CD4-positive, CD25-positive, alpha-beta regulatory T cell (primary cell): ENCODE measurements around the gene ADD1. TPM values are rescaled to one million over a fixed set of nuclear protein-coding genes. Genes with fewer than 3 reads are reported as not detected.

Experiments used
- ATAC-seq, 2 donors: fragments of 150-1000 bp; cut with Tn5 transposase; one replicate each; pipeline ENCODE4 v1.10.0; 2021; ENCODE audit warnings: low read depth in 2 of 2, moderate number of reproducible peaks in 2 of 2, moderate library complexity in 1 of 2
- DNase-seq, 3 donors: peaks; one replicate each; pipeline versions ENCODE4 v3.0.0 to v3.0.0-alpha.2; 2012 to 2022; ENCODE audit warnings: mixed read lengths in 1 of 3
- H3K27ac ChIP-seq: one replicate; pipeline ENCODE4 v1.7.0; 2013; ENCODE audit warnings: mild to moderate bottlenecking, low read length; ENCODE audit not compliant: insufficient read depth, poor library complexity, severe bottlenecking
- H3K27me3 ChIP-seq: one replicate; pipeline ENCODE4 v1.7.0; 2013; ENCODE audit warnings: low read length; ENCODE audit not compliant: control insufficient read depth, insufficient read depth
- H3K36me3 ChIP-seq: one replicate; pipeline ENCODE4 v1.7.0; 2013; ENCODE audit warnings: mild to moderate bottlenecking, low read length, moderate library complexity; ENCODE audit not compliant: control insufficient read depth, insufficient read depth
- H3K4me1 ChIP-seq: 2 replicates; pipeline ENCODE4 v1.7.0; 2013; ENCODE audit warnings: mild to moderate bottlenecking, low read length; ENCODE audit not compliant: insufficient read depth, control insufficient read depth, poor library complexity, severe bottlenecking
- H3K4me3 ChIP-seq: one replicate; pipeline ENCODE4 v1.7.0; 2013; ENCODE audit warnings: low read depth, mild to moderate bottlenecking, low read length, moderate library complexity
- H3K9me3 ChIP-seq, 2 experiments: 1 replicate in 1 of 2; 2 replicates in 1 of 2; pipeline ENCODE4 v1.7.0; 2013; ENCODE audit warnings: low read length in 2 of 2, mild to moderate bottlenecking in 1 of 2, moderate library complexity in 1 of 2; ENCODE audit not compliant: control insufficient read depth in 2 of 2
- H3K27ac Mint-ChIP-seq, 3 donors: one replicate each; pipeline ENCODE4 v1.8.0; 2020 to 2022; ENCODE audit warnings: mild to moderate bottlenecking in 3 of 3, mixed read lengths in 3 of 3, moderate library complexity in 2 of 3
- H3K27me3 Mint-ChIP-seq: one replicate; pipeline ENCODE4 v1.8.0; 2022; ENCODE audit warnings: mild to moderate bottlenecking, mixed read lengths
- H3K36me3 Mint-ChIP-seq: one replicate; pipeline ENCODE4 v1.8.0; 2020; ENCODE audit warnings: mixed read lengths
- H3K4me1 Mint-ChIP-seq, 4 donors: one replicate each; pipeline ENCODE4 v1.8.0; 2020 to 2022; ENCODE audit warnings: mixed read lengths in 4 of 4, mild to moderate bottlenecking in 1 of 4
- H3K4me3 Mint-ChIP-seq, 4 donors: one replicate each; pipeline ENCODE4 v1.8.0; 2020 to 2022; ENCODE audit warnings: mild to moderate bottlenecking in 4 of 4, mixed read lengths in 4 of 4, moderate library complexity in 3 of 4
- H3K9me3 Mint-ChIP-seq, 7 donors: one replicate each; pipeline ENCODE4 v1.8.0; 2020 to 2022; ENCODE audit warnings: mixed read lengths in 7 of 7, mild to moderate bottlenecking in 3 of 7, moderate library complexity in 2 of 7
- polyA plus RNA-seq, 4 donors: library from polyadenylated mRNA; unstranded; fragments of 300-500 nt; fragmentation: Illumina TruSeq; gene quantifications; one replicate each; pipeline ENCODE4 v1.2.3, GENCODE V29; 2021
- total RNA-seq: library from RNA; stranded (reverse); gene quantifications from one replicate; pipeline ENCODE4 v1.2.3, GENCODE V29; 2022

The ADD1 gene
- total and polyA plus RNA-seq, 5 donors from 2014 or later, result 142 to 242 (median 146) TPM

- Histone ChIP-seq H3K27me3 (no peaks in the 10 kb centered on the region), H3K4me1 (peaks cover 34% of the 10 kb centered on the region), H3K27ac (no peak overlapping the region), H3K4me3 (no peak overlapping the region), H3K36me3 (peaks cover 10% of the 10 kb centered on the region), H3K9me3 (no peaks in the 10 kb centered on the region)
- Mint-ChIP-seq H3K27me3 (no peaks in the 10 kb centered on the region), H3K27ac (peak overlapping the region in 2 of 3 donors; percentile 77 to 82), H3K9me3 (no peaks in the 10 kb centered on the region), H3K4me3 (peak overlapping the region in 1 of 4 donors; percentile 6), H3K36me3 (peaks cover 10% of the 10 kb centered on the region), H3K4me1 (peaks cover 36 to 85% (median 62%) of the 10 kb centered on the region in 4 donors)
- ATAC-seq (no peak), DNase-seq (no peak)
Measured at GRCh38 chr4:2867758-2868491, 24.3 kb downstream of the ADD1 start.

DNA sequence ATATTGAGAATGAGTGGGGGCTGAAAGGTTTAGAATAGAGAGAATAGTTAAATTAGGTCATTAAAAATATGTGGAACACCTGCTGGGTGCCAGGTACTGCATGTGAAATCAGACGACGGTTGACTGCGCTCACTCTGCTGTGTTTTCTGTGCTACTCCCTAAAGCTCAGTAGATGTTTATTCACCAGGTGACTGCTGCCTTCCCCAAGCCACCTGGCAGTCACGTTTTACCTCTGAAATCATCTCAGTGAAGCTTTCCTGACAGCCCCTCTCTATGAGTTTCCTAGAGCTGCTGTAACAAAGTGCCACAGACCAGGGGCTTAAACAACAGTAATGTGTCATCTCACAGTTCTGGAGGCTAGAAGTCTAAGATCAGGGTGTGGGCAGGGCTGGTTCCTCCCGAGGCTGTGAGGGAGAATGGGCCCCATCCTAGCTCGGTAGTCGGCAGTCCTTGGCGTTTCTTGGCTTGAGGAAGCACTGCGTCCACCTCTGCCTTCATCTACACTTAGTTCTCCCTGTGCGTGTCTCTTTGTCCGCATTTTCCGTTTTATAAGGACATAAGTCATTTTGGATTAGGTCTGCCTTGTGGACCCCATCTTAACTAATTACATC is 25.3 kb downstream of the ADD1 start:
- H3K27me3 Mint-ChIP-seq, result no peaks in the 10 kb centered on the region
- H3K4me1 ChIP-seq, result peaks cover 28% of the 10 kb centered on the region
- no peak overlapping the region for H3K4me3 ChIP-seq
- DNase-seq, result no peak
- no peak overlapping the region for H3K27ac ChIP-seq
- no peak for ATAC-seq
- H3K36me3 Mint-ChIP-seq, result peaks cover 10% of the 10 kb centered on the region
- H3K36me3 ChIP-seq, result peaks cover 10% of the 10 kb centered on the region
- H3K9me3 ChIP-seq, result no peaks in the 10 kb centered on the region
- peak overlapping the region; percentile 33 to 82 (median 82) for H3K27ac Mint-ChIP-seq
- no peaks in the 10 kb centered on the region for H3K27me3 ChIP-seq
- H3K9me3 Mint-ChIP-seq, result no peaks in the 10 kb centered on the region
- peaks cover 31 to 85% (median 62%) of the 10 kb centered on the region in 4 donors for H3K4me1 Mint-ChIP-seq
- no peak overlapping the region for H3K4me3 Mint-ChIP-seq

- no peak for ATAC-seq
Measured at GRCh38 chr4:2869659-2870058, 26.0 kb downstream of the ADD1 start.

DNA sequence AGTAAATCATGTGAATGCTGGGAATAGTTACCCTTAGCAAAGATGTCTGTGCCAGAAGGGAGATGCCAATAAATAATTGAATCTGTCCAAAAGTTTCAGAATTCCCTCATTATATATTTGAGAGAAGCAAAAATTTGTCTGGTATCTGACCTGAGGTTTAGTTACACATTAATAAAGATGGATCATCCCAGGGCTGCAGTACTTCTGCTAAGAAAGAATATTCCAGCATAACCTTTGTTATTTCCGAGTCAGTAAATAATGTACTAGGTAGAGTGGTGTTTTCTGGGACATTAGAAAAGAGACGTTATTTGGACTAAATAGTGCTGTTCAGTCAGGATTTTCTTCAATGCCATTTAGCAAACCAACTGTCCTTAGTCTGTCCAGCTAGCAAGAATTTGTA is 26.4 kb downstream of the ADD1 start:
- Histone ChIP-seq H3K9me3 (no peaks in the 10 kb centered on the region), H3K27me3 (no peaks in the 10 kb centered on the region), H3K36me3 (peaks cover 8% of the 10 kb centered on the region), H3K4me1 (peaks cover 25% of the 10 kb centered on the region), H3K27ac (no peak overlapping the region), H3K4me3 (no peak overlapping the region)
- no peak overlapping the region for H3K4me3 Mint-ChIP-seq
- no peaks in the 10 kb centered on the region for H3K9me3 Mint-ChIP-seq
- ATAC-seq (no peak), DNase-seq (no peak)
- peak overlapping the region in 1 of 3 donors; percentile 67 for H3K27ac Mint-ChIP-seq
- H3K4me1 Mint-ChIP-seq, result peaks cover 28 to 85% (median 58%) of the 10 kb centered on the region in 4 donors
- peaks cover 10% of the 10 kb centered on the region for H3K36me3 Mint-ChIP-seq
- H3K27me3 Mint-ChIP-seq, result no peaks in the 10 kb centered on the region

More at GRCh38 chr4:2869659-2870058, 26.0 kb downstream of the ADD1 start:
- H3K4me1 ChIP-seq, result peaks cover 27% of the 10 kb centered on the region
- Mint-ChIP-seq H3K36me3 (peaks cover 10% of the 10 kb centered on the region), H3K4me3 (no peak overlapping the region), H3K27me3 (no peaks in the 10 kb centered on the region), H3K27ac (peak overlapping the region in 1 of 3 donors; percentile 33), H3K9me3 (no peaks in the 10 kb centered on the region), H3K4me1 (peaks cover 31 to 85% (median 61%) of the 10 kb centered on the region in 4 donors)
- H3K9me3 ChIP-seq, result no peaks in the 10 kb centered on the region
- H3K36me3 ChIP-seq, result peaks cover 8% of the 10 kb centered on the region
- no peaks in the 10 kb centered on the region for H3K27me3 ChIP-seq
- no peak for DNase-seq
- H3K4me3 ChIP-seq, result no peak overlapping the region
- no peak overlapping the region for H3K27ac ChIP-seq

- DNase-seq (no peak), ATAC-seq (no peak)
- Mint-ChIP-seq H3K9me3 (no peaks in the 10 kb centered on the region), H3K27ac (peak overlapping the region; percentile 16 to 67 (median 62)), H3K36me3 (peaks cover 16% of the 10 kb centered on the region), H3K4me3 (peak overlapping the region in 1 of 4 donors; percentile 22), H3K27me3 (no peaks in the 10 kb centered on the region), H3K4me1 (peaks cover 31 to 86% (median 61%) of the 10 kb centered on the region in 4 donors)
- H3K9me3 ChIP-seq, result no peaks in the 10 kb centered on the region
- H3K4me3 ChIP-seq, result no peak overlapping the region
- H3K4me1 ChIP-seq, result peaks cover 22% of the 10 kb centered on the region
- no peaks in the 10 kb centered on the region for H3K27me3 ChIP-seq
- peak overlapping the region; percentile 47 for H3K27ac ChIP-seq
- peaks cover 14% of the 10 kb centered on the region for H3K36me3 ChIP-seq
Measured at GRCh38 chr4:2871466-2871865, 27.8 kb downstream of the ADD1 start.

GRCh38 chr4:2871911-2872310 is 28.3 kb downstream of the ADD1 start:
- peaks cover 17% of the 10 kb centered on the region for H3K36me3 Mint-ChIP-seq
- H3K4me1 ChIP-seq, result peaks cover 22% of the 10 kb centered on the region
- peaks cover 31 to 84% (median 61%) of the 10 kb centered on the region in 4 donors for H3K4me1 Mint-ChIP-seq
- H3K9me3 ChIP-seq, result no peaks in the 10 kb centered on the region
- DNase-seq (peak in 1 of 3 donors; percentile 37), ATAC-seq (peak in 1 of 2 donors; percentile 45)
- H3K27me3 ChIP-seq, result no peaks in the 10 kb centered on the region
- H3K4me3 Mint-ChIP-seq, result peak overlapping the region in 2 of 4 donors; percentile 1 to 22
- H3K27ac ChIP-seq, result peak overlapping the region; percentile 47
- H3K27me3 Mint-ChIP-seq, result no peaks in the 10 kb centered on the region
- H3K9me3 Mint-ChIP-seq, result no peaks in the 10 kb centered on the region
- H3K36me3 ChIP-seq, result peaks cover 15% of the 10 kb centered on the region
- peak overlapping the region; percentile 33 for H3K4me3 ChIP-seq
- peak overlapping the region; percentile 16 to 67 (median 62) for H3K27ac Mint-ChIP-seq

DNA sequence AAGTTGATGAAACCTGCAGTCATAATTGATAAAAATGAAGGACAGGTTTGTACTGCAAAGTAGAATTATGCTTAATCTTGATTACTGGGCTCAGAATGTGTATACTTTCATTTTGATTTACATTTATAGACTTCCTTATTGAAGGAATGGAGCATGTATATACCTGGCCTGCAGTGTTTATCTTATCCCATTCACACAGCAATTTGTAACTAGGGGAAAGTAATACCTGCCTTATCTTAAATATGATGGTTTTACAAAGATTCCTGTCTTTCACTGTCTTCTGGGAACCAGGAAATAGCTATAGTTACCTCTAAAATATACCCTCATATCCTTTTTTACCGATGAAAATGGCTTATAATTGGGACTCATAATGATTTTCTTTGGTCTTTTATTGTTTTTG is 29.7 kb downstream of the ADD1 start:
- Histone ChIP-seq H3K4me1 (peaks cover 27% of the 10 kb centered on the region), H3K27me3 (no peaks in the 10 kb centered on the region), H3K36me3 (peaks cover 25% of the 10 kb centered on the region), H3K27ac (no peak overlapping the region), H3K9me3 (no peaks in the 10 kb centered on the region), H3K4me3 (no peak overlapping the region)
- no peak overlapping the region for H3K27ac Mint-ChIP-seq
- H3K9me3 Mint-ChIP-seq, result no peaks in the 10 kb centered on the region
- DNase-seq (no peak), ATAC-seq (no peak)
- H3K36me3 Mint-ChIP-seq, result peaks cover 27% of the 10 kb centered on the region
- H3K4me3 Mint-ChIP-seq, result no peak overlapping the region
- H3K4me1 Mint-ChIP-seq, result peaks cover 23 to 80% (median 59%) of the 10 kb centered on the region in 4 donors
- no peaks in the 10 kb centered on the region for H3K27me3 Mint-ChIP-seq
